Natural killer cell treated with Interleukin-12 subunit alpha and Interleukin-12 subunit beta and Interleukin-15 and Interleukin-18, amount 100 ng/mL, for 72 hours (primary cell): ENCODE measurements around the gene MTCL3.

Experiments used
- ATAC-seq, 2 donors: fragments of 150-1000 bp; cut with Tn5 transposase in 1 of 2; sonication (Bioruptor Pico), chemical (Tn5 transposase) in 1 of 2; 2 replicates each; pipeline ENCODE4 v1.10.0; 2021
- DNase-seq: peaks from one replicate; pipeline ENCODE4 v3.0.0; 2022; ENCODE audit warnings: low spot score
- H3K27ac Mint-ChIP-seq, 2 donors: 1 replicate in 1 of 2; 2 replicates in 1 of 2; pipeline ENCODE4 v1.8.0; 2022; ENCODE audit warnings: mixed read lengths in 2 of 2, mild to moderate bottlenecking in 1 of 2, moderate library complexity in 1 of 2
- H3K27me3 Mint-ChIP-seq, 2 donors: 1 replicate in 1 of 2; 2 replicates in 1 of 2; pipeline ENCODE4 v1.8.0; 2022; ENCODE audit warnings: mixed read lengths in 2 of 2
- H3K36me3 Mint-ChIP-seq: one replicate; pipeline ENCODE4 v1.8.0; 2022; ENCODE audit warnings: mixed read lengths
- H3K4me1 Mint-ChIP-seq, 2 donors: 1 replicate in 1 of 2; 2 replicates in 1 of 2; pipeline ENCODE4 v1.8.0; 2022; ENCODE audit warnings: low read depth in 2 of 2, mixed read lengths in 2 of 2, mild to moderate bottlenecking in 1 of 2
- H3K4me3 Mint-ChIP-seq: one replicate; pipeline ENCODE4 v1.8.0; 2022; ENCODE audit warnings: mixed read lengths
- H3K9me3 Mint-ChIP-seq: 2 replicates; pipeline ENCODE4 v1.8.0; 2022; ENCODE audit warnings: mixed read lengths

The MTCL3 gene

GRCh38 chr6:127518710-127519468 lies at the start of gene MTCL3:
Gene MTCL3, minus strand, starts transcription at chr6:127519335.
- Mint-ChIP-seq H3K27me3 (peaks cover 49 to 67% of the 10 kb centered on the region in 2 donors), H3K9me3 (peaks cover 2% of the 10 kb centered on the region), H3K4me3 (peak within 1 kb of the TSS; percentile 64), H3K36me3 (no peaks in the 10 kb centered on the region), H3K4me1 (peaks cover 17 to 21% of the 10 kb centered on the region in 2 donors), H3K27ac (no peak within 1 kb of the TSS)
- no peak for DNase-seq
- no peak for ATAC-seq

GRCh38 chr6:127567476-127567875 lies 48.3 kb upstream of the MTCL3 start:
- Mint-ChIP-seq H3K36me3 (no peaks in the 10 kb centered on the region), H3K4me1 (peaks cover 0 to 11% of the 10 kb centered on the region in 2 donors), H3K9me3 (no peaks in the 10 kb centered on the region), H3K4me3 (no peak overlapping the region), H3K27me3 (no peaks in the 10 kb centered on the region), H3K27ac (no peak overlapping the region)
- no peak for ATAC-seq
- DNase-seq: no peak

- Mint-ChIP-seq H3K36me3 (no peaks in the 10 kb centered on the region), H3K4me1 (peaks cover 0 to 11% of the 10 kb centered on the region in 2 donors), H3K27ac (no peak overlapping the region), H3K27me3 (no peaks in the 10 kb centered on the region), H3K9me3 (no peaks in the 10 kb centered on the region), H3K4me3 (no peak overlapping the region)
- no peak for DNase-seq
- no peak for ATAC-seq
Observed at GRCh38 chr6:127566651-127567050, 47.5 kb upstream of the MTCL3 start.

GRCh38 chr6:127566119-127566518 lies 47.0 kb upstream of the MTCL3 start:
- DNase-seq: no peak
- Mint-ChIP-seq H3K4me1 (peaks cover 0 to 7% of the 10 kb centered on the region in 2 donors), H3K36me3 (no peaks in the 10 kb centered on the region), H3K27me3 (peaks cover 0 to 3% of the 10 kb centered on the region in 2 donors), H3K9me3 (no peaks in the 10 kb centered on the region), H3K4me3 (no peak overlapping the region), H3K27ac (no peak overlapping the region)
- no peak for ATAC-seq

- H3K36me3 Mint-ChIP-seq: no peaks in the 10 kb centered on the region
- peaks cover 0 to 7% of the 10 kb centered on the region in 2 donors for H3K27me3 Mint-ChIP-seq
- no peak overlapping the region for H3K27ac Mint-ChIP-seq
- no peaks in the 10 kb centered on the region for H3K4me1 Mint-ChIP-seq
- H3K9me3 Mint-ChIP-seq: no peaks in the 10 kb centered on the region
- no peak for DNase-seq
- H3K4me3 Mint-ChIP-seq: no peak overlapping the region
- no peak for ATAC-seq
Observed at GRCh38 chr6:127564761-127565160, 45.6 kb upstream of the MTCL3 start.

- H3K27ac Mint-ChIP-seq: no peak overlapping the region
- H3K4me1 Mint-ChIP-seq: no peaks in the 10 kb centered on the region
- H3K36me3 Mint-ChIP-seq: no peaks in the 10 kb centered on the region
- H3K4me3 Mint-ChIP-seq: no peak overlapping the region
- no peaks in the 10 kb centered on the region for H3K9me3 Mint-ChIP-seq
- DNase-seq (no peak), ATAC-seq (no peak)
- peaks cover 0 to 7% of the 10 kb centered on the region in 2 donors for H3K27me3 Mint-ChIP-seq
Observed at GRCh38 chr6:127561660-127562059, 42.5 kb upstream of the MTCL3 start.

- Mint-ChIP-seq H3K9me3 (no peaks in the 10 kb centered on the region), H3K27ac (no peak overlapping the region), H3K36me3 (no peaks in the 10 kb centered on the region), H3K4me1 (no peaks in the 10 kb centered on the region), H3K27me3 (peaks cover 7 to 10% of the 10 kb centered on the region in 2 donors), H3K4me3 (no peak overlapping the region)
- DNase-seq (no peak), ATAC-seq (no peak)
Observed at GRCh38 chr6:127554435-127555006, 35.4 kb upstream of the MTCL3 start.

- Mint-ChIP-seq H3K4me1 (no peaks in the 10 kb centered on the region), H3K27ac (no peak overlapping the region), H3K27me3 (peaks cover 12 to 23% of the 10 kb centered on the region in 2 donors), H3K36me3 (no peaks in the 10 kb centered on the region), H3K4me3 (no peak overlapping the region), H3K9me3 (no peaks in the 10 kb centered on the region)
- no peak for DNase-seq
- ATAC-seq: no peak
Observed at GRCh38 chr6:127550403-127550802, 31.3 kb upstream of the MTCL3 start.

- ATAC-seq: no peak
- H3K9me3 Mint-ChIP-seq: no peaks in the 10 kb centered on the region
- no peaks in the 10 kb centered on the region for H3K4me1 Mint-ChIP-seq
- H3K4me3 Mint-ChIP-seq: no peak overlapping the region
- H3K27me3 Mint-ChIP-seq: peaks cover 14 to 28% of the 10 kb centered on the region in 2 donors
- no peak overlapping the region for H3K27ac Mint-ChIP-seq
- no peaks in the 10 kb centered on the region for H3K36me3 Mint-ChIP-seq
- no peak for DNase-seq
Observed at GRCh38 chr6:127547904-127548649, 28.9 kb upstream of the MTCL3 start.

GRCh38 chr6:127547215-127547614 lies 28.1 kb upstream of the MTCL3 start:
- Mint-ChIP-seq H3K9me3 (no peaks in the 10 kb centered on the region), H3K27ac (no peak overlapping the region), H3K4me1 (no peaks in the 10 kb centered on the region), H3K36me3 (no peaks in the 10 kb centered on the region), H3K4me3 (no peak overlapping the region), H3K27me3 (peaks cover 14 to 28% of the 10 kb centered on the region in 2 donors)
- no peak for DNase-seq
- peak in 1 of 2 donors; percentile 27 for ATAC-seq

GRCh38 chr6:127539272-127539671 lies 20.1 kb upstream of the MTCL3 start:
- no peaks in the 10 kb centered on the region for H3K4me1 Mint-ChIP-seq
- H3K9me3 Mint-ChIP-seq: no peaks in the 10 kb centered on the region
- H3K27me3 Mint-ChIP-seq: peaks cover 10 to 20% of the 10 kb centered on the region in 2 donors
- ATAC-seq: no peak
- no peaks in the 10 kb centered on the region for H3K36me3 Mint-ChIP-seq
- no peak overlapping the region for H3K4me3 Mint-ChIP-seq
- no peak for DNase-seq
- H3K27ac Mint-ChIP-seq: no peak overlapping the region

- H3K27ac Mint-ChIP-seq: no peak overlapping the region
- no peak overlapping the region for H3K4me3 Mint-ChIP-seq
- peaks cover 11 to 20% of the 10 kb centered on the region in 2 donors for H3K27me3 Mint-ChIP-seq
- H3K9me3 Mint-ChIP-seq: no peaks in the 10 kb centered on the region
- H3K36me3 Mint-ChIP-seq: no peaks in the 10 kb centered on the region
- no peaks in the 10 kb centered on the region for H3K4me1 Mint-ChIP-seq
- DNase-seq: no peak
- no peak for ATAC-seq
Observed at GRCh38 chr6:127538750-127539264, 19.7 kb upstream of the MTCL3 start.

GRCh38 chr6:127533736-127534135 lies 14.6 kb upstream of the MTCL3 start:
- H3K27me3 Mint-ChIP-seq: peaks cover 11 to 20% of the 10 kb centered on the region in 2 donors
- H3K4me3 Mint-ChIP-seq: no peak overlapping the region
- H3K9me3 Mint-ChIP-seq: no peaks in the 10 kb centered on the region
- no peak for ATAC-seq
- no peak for DNase-seq
- H3K36me3 Mint-ChIP-seq: no peaks in the 10 kb centered on the region
- no peaks in the 10 kb centered on the region for H3K4me1 Mint-ChIP-seq
- no peak overlapping the region for H3K27ac Mint-ChIP-seq

GRCh38 chr6:127533011-127533410 lies 13.9 kb upstream of the MTCL3 start:
- Mint-ChIP-seq H3K27ac (no peak overlapping the region), H3K4me3 (no peak overlapping the region), H3K9me3 (no peaks in the 10 kb centered on the region), H3K36me3 (no peaks in the 10 kb centered on the region), H3K27me3 (peaks cover 11 to 20% of the 10 kb centered on the region in 2 donors), H3K4me1 (no peaks in the 10 kb centered on the region)
- DNase-seq (no peak), ATAC-seq (no peak)
